OCI-LY7 (cell line): ENCODE data around the gene KLK15. TPM values are rescaled to one million over a fixed set of nuclear protein-coding genes. Genes with fewer than 3 reads are reported as not detected.

Experiments used
- BruUV-seq: library from RNA; stranded (reverse); fragments of 400-500 nt; replicated peaks from 2 replicates; lab custom pipeline; 2021; lab: Mats Ljungman, UMichigan
- CTCF ChIA-PET: fragments of 300-600 bp; sonication (Branson Sonifier 250); formaldehyde crosslinking; loops from one replicate; lab custom pipeline; 2022; ENCODE audit warnings: antibody characterized with exemption; ENCODE audit not compliant: unreplicated experiment; lab: Charles Lee
- POLR2A ChIA-PET: fragments of 300-600 bp; sonication (Branson Sonifier 250); formaldehyde crosslinking; loops from one replicate; lab custom pipeline; 2022; ENCODE audit warnings: antibody characterized with exemption; lab: Charles Lee
- DNase-seq: peaks from one replicate; pipeline ENCODE4 v3.0.0-alpha.2; 2015; ENCODE audit warnings: low spot score
- H2AFZ ChIP-seq: fragments of 200-600 bp; sonication (generic), shearing (Covaris generic); 2 replicates; pipeline ENCODE4 v1.6.1; 2014; ENCODE audit warnings: mild to moderate bottlenecking, antibody characterized with exemption, low read length, moderate library complexity
- H3K27ac ChIP-seq: fragments of 200-600 bp; sonication (generic); 2 replicates; pipeline ENCODE4 v1.5.1; 2014; ENCODE audit warnings: mixed run types, low read depth, mild to moderate bottlenecking, moderate library complexity, low read length, inconsistent platforms; ENCODE audit not compliant: poor library complexity, severe bottlenecking
- H3K36me3 ChIP-seq: fragments of 200-600 bp; sonication (generic); 2 replicates; pipeline ENCODE4 v1.6.1; 2014; ENCODE audit warnings: mild to moderate bottlenecking, antibody characterized with exemption, low read length, moderate library complexity, mixed read lengths; ENCODE audit not compliant: insufficient read depth
- H3K4me1 ChIP-seq: fragments of 200-600 bp; sonication (generic); 2 replicates; pipeline ENCODE4 v1.5.1; 2014; ENCODE audit warnings: mild to moderate bottlenecking, low read length; ENCODE audit not compliant: insufficient read depth, poor library complexity, severe bottlenecking
- H3K4me2 ChIP-seq: fragments of 200-600 bp; sonication (generic); 2 replicates; pipeline ENCODE4 v1.6.1; 2014; ENCODE audit warnings: mild to moderate bottlenecking, low read length
- H3K4me3 ChIP-seq: fragments of 200-600 bp; sonication (generic); 2 replicates; pipeline ENCODE4 v1.5.1; 2014; ENCODE audit warnings: mild to moderate bottlenecking, low read depth, low read length; ENCODE audit not compliant: poor library complexity, severe bottlenecking
- H3K79me2 ChIP-seq: fragments of 200-600 bp; sonication (generic); 2 replicates; pipeline ENCODE4 v1.6.1; 2016; ENCODE audit warnings: low read depth, mild to moderate bottlenecking, low read length, moderate library complexity, mixed read lengths; ENCODE audit not compliant: insufficient read depth
- H3K9me2 ChIP-seq: fragments of 200-600 bp; sonication (generic); 2 replicates; pipeline ENCODE4 v1.6.1; 2016; ENCODE audit warnings: mild to moderate bottlenecking, low read length, mixed read lengths; ENCODE audit not compliant: insufficient read depth
- H3K9me3 ChIP-seq: fragments of 200-600 bp; sonication (generic); 2 replicates; pipeline ENCODE4 v1.6.1; 2014; ENCODE audit warnings: mild to moderate bottlenecking, mixed run types, low read length, mixed read lengths
- H4K20me1 ChIP-seq: fragments of 200-600 bp; sonication (generic); 2 replicates; pipeline ENCODE4 v1.6.1; 2014; ENCODE audit warnings: mild to moderate bottlenecking, antibody characterized with exemption, low read length, moderate library complexity, mixed read lengths; ENCODE audit not compliant: insufficient read depth
- EZH2phosphoT487 ChIP-seq: fragments of 200-600 bp; sonication (generic); IDR thresholded peaks from 2 replicates; pipeline ENCODE4 v1.6.1; 2018; ENCODE audit warnings: low read depth, borderline replicate concordance, mild to moderate bottlenecking, mixed run types, antibody characterized with exemption, low read length, moderate library complexity, mixed read lengths
- intact Hi-C: fragments of 100-400 bp; cut with micrococcal nuclease; formaldehyde crosslinking; loops from one replicate; pipeline ENCODE4 v1.10.0; 2022; ENCODE audit not compliant: unreplicated experiment
- total RNA-seq, 2 experiments: library from RNA; depleted of rRNA in 1 of 2; stranded (reverse); fragments of >200 nt in 1 of 2; shearing (Covaris generic) in 1 of 2; gene quantifications; 2 replicates each; pipeline ENCODE4 v1.2.3, GENCODE V29; 2014 to 2022
- TF ChIP-seq, protein P1 (sequence below): fragments of 200-600 bp; sonication (generic); conservative IDR thresholded peaks from 2 replicates; pipeline ENCODE4 v1.5.1; 2014; ENCODE audit warnings: mild to moderate bottlenecking, antibody characterized with exemption, low read length, moderate library complexity, mixed read lengths

KLK15 gene
- total RNA-seq, 2 experiments from 2014 or later: not detected

DNA sequence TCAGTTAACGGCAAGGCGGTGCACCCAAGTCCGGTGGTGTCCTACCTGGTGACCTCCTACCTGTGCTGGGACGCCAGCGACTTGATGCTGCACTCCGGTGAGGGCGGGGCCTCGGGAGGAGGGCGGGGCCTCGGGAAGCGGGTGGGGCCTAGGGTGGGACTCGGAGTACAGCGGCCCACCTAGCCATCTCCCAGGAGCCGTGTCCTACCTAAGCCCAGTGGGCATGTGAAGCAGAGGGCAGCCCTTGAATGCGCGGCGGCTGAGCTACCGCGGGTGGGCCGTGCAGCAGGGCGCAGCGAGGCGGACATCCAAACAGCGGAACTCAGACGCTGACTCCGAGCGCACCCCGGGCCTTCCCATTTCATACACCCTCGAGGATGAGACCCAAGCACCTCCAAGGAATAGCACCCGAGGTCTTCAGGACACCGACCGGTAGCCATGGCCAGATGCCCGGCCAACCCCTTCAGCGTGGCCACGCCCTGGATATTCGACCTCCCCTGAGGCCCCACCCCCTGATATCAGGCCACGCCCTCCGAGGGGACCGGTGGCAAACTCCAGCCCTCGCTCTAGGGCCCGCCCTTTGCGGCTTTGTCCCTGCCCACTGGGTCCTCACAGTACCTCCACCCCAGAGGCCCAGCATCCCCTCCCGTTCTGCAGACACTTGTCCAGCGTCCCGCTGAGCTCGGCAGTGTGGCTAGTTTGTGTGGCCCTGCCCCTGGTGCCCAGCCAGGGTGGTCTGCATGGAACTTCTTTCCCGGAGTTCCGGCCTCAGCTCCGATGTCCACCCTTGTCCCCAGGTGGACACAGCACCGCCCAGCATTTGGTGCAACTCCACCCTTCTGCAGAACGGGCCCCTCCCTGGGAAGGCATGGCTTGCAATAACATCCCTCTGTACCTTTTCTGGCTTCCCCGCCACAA lies 15.2 kb downstream of the KLK15 start:
- peaks cover 30% of the 10 kb centered on the region for H3K4me1 ChIP-seq
- H2AFZ ChIP-seq: peak overlapping the region; percentile 95
- ChIA-PET POLR2A (no interaction called here), CTCF (no interaction called here)
- H3K27ac ChIP-seq: no peak overlapping the region
- H3K36me3 ChIP-seq: no peaks in the 10 kb centered on the region
- intact Hi-C loops: loop anchor here (2.0 kb wide), 1 partner anchor 13 kb away; no protein-coding TSS in a partner anchor
- H3K4me3 ChIP-seq: peak overlapping the region; percentile 71
- DNase-seq: peak; percentile 71
- BruUV-seq: no TSS peak
- no peaks in the 10 kb centered on the region for H4K20me1 ChIP-seq
- TF ChIP-seq, protein P1, sequence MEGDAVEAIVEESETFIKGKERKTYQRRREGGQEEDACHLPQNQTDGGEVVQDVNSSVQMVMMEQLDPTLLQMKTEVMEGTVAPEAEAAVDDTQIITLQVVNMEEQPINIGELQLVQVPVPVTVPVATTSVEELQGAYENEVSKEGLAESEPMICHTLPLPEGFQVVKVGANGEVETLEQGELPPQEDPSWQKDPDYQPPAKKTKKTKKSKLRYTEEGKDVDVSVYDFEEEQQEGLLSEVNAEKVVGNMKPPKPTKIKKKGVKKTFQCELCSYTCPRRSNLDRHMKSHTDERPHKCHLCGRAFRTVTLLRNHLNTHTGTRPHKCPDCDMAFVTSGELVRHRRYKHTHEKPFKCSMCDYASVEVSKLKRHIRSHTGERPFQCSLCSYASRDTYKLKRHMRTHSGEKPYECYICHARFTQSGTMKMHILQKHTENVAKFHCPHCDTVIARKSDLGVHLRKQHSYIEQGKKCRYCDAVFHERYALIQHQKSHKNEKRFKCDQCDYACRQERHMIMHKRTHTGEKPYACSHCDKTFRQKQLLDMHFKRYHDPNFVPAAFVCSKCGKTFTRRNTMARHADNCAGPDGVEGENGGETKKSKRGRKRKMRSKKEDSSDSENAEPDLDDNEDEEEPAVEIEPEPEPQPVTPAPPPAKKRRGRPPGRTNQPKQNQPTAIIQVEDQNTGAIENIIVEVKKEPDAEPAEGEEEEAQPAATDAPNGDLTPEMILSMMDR: no peak
- TF ChIP-seq EZH2phosphoT487: no peak
- no peaks in the 10 kb centered on the region for H3K9me3 ChIP-seq
- no peaks in the 10 kb centered on the region for H3K9me2 ChIP-seq
- peak overlapping the region; percentile 83 for H3K4me2 ChIP-seq
- no peaks in the 10 kb centered on the region for H3K79me2 ChIP-seq

DNA sequence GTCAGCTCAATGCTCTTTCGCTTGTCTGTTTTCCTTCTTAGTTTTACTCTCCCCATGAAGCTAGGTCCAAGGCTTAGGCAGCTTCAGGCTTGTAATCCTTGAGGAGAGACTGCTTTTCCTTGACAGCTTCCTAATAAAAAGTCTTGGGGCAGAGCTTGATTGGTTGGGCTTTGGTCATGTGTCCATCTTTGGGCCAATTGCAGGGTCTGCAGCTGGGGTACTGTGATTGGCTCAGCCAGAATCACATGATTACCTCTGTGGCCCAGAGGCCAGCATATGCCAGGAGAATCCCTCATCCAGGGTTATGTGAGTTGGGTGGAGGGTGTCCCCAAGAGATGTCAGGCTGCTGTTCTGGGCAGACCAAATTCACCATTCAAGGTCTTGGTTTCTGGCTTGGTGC lies 17.9 kb downstream of the KLK15 start:
- Histone ChIP-seq H3K36me3 (no peaks in the 10 kb centered on the region), H3K4me2 (no peak overlapping the region), H3K9me2 (no peaks in the 10 kb centered on the region), H4K20me1 (no peaks in the 10 kb centered on the region), H3K4me1 (peaks cover 22% of the 10 kb centered on the region), H2AFZ (0 out of 2 replicates have a peak overlapping the region, but pooled peaks have one; percentile 2), H3K27ac (no peak overlapping the region), H3K9me3 (no peaks in the 10 kb centered on the region), H3K79me2 (no peaks in the 10 kb centered on the region), H3K4me3 (no peak overlapping the region)
- intact Hi-C loops: no loop called here
- CTCF ChIA-PET: no interaction called here
- DNase-seq: no peak
- POLR2A ChIA-PET: interaction anchor here (0.6 kb wide), 1 partner anchor 14 kb away, joined by 3 read pairs; no protein-coding TSS in a partner anchor
- BruUV-seq: no TSS peak
- TF ChIP-seq, protein P1: no peak
- TF ChIP-seq EZH2phosphoT487: no peak

DNA sequence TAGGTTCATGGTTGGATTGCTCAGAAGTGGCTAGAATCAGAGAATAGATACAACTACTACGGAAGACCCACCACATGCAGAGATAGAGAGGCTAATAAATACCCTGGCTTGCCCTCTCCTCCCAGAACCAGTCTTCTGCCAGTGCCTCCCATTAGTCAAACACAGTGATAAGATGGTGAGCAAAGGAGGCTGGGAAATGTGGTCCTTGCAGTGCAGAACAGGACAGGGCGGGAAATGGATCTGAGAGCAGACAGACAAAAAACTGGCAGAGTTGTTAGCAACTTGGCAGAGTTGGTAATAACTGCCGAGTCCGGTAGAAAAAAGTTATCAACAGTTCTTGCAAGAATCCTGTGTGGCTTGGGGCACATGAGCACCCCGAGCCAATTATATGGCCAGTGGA lies 18.5 kb downstream of the KLK15 start:
- TF ChIP-seq EZH2phosphoT487: no peak
- TF ChIP-seq, protein P1: no peak
- POLR2A ChIA-PET: no interaction called here
- H3K9me3 ChIP-seq: no peaks in the 10 kb centered on the region
- H3K4me1 ChIP-seq: peaks cover 16% of the 10 kb centered on the region
- CTCF ChIA-PET: no interaction called here
- H4K20me1 ChIP-seq: no peaks in the 10 kb centered on the region
- H2AFZ ChIP-seq: 0 out of 2 replicates have a peak overlapping the region, but pooled peaks have one; percentile 2
- no peaks in the 10 kb centered on the region for H3K36me3 ChIP-seq
- no peaks in the 10 kb centered on the region for H3K9me2 ChIP-seq
- no peak overlapping the region for H3K4me2 ChIP-seq
- H3K27ac ChIP-seq: no peak overlapping the region
- no peak overlapping the region for H3K4me3 ChIP-seq
- BruUV-seq: no TSS peak
- intact Hi-C loops: no loop called here
- H3K79me2 ChIP-seq: no peaks in the 10 kb centered on the region
- DNase-seq: no peak
